WTC11 (cell line): ENCODE measurements around the gene HOXA1. TPM values are rescaled to one million over a fixed set of nuclear protein-coding genes. Genes with fewer than 3 reads are reported as not detected.

Source experiments
- ATAC-seq: fragments of 200-7000 bp; cut with Tn5 transposase; 2 replicates; pipeline ENCODE4 v1.10.0; 2021; ENCODE audit warnings: mild to moderate bottlenecking, moderate library complexity
- CTCF ChIA-PET: fragments of 300-600 bp; sonication (Branson Sonifier 250); formaldehyde crosslinking; loops from one replicate; lab custom pipeline; 2021; ENCODE audit warnings: antibody characterized with exemption; lab: Charles Lee
- POLR2A ChIA-PET: fragments of 350-600 bp; sonication (Branson Sonifier 250); formaldehyde crosslinking; loops from one replicate; lab custom pipeline; 2021; ENCODE audit warnings: antibody characterized with exemption; lab: Charles Lee
- DNase-seq: peaks from one replicate; pipeline ENCODE4 v3.0.0; 2021; ENCODE audit warnings: low spot score
- H3K27ac Mint-ChIP-seq: 2 replicates; pipeline ENCODE4 v1.8.0; 2021; ENCODE audit warnings: mixed read lengths
- H3K27me3 Mint-ChIP-seq: 2 replicates; pipeline ENCODE4 v1.8.0; 2021; ENCODE audit warnings: low read depth, mild to moderate bottlenecking, moderate library complexity, mixed read lengths
- H3K36me3 Mint-ChIP-seq: 2 replicates; pipeline ENCODE4 v1.8.0; 2021; ENCODE audit warnings: mixed read lengths
- H3K4me1 Mint-ChIP-seq: 2 replicates; pipeline ENCODE4 v1.8.0; 2022; ENCODE audit warnings: mixed read lengths
- H3K4me3 Mint-ChIP-seq: 2 replicates; pipeline ENCODE4 v1.8.0; 2021; ENCODE audit warnings: mild to moderate bottlenecking, moderate library complexity, mixed read lengths
- H3K9me3 Mint-ChIP-seq: 2 replicates; pipeline ENCODE4 v1.8.0; 2021; ENCODE audit warnings: mixed read lengths
- ATF1 ChIP-seq: sonication (generic); formaldehyde crosslinking; IDR thresholded peaks from 2 replicates; pipeline ENCODE4 v1.8.1; 2023; ENCODE audit warnings: mild to moderate bottlenecking, moderate library complexity, missing genetic modification reagents
- CDX4 ChIP-seq: fragments of 250-450 bp; sonication (Bioruptor Pico); IDR thresholded peaks from 2 replicates; pipeline ENCODE4 v1.9.0; 2021; ENCODE audit warnings: moderate library complexity, mild to moderate bottlenecking, inconsistent platforms, borderline replicate concordance
- CTCF ChIP-seq: fragments of 200-600 bp; IDR thresholded peaks from 2 replicates; pipeline ENCODE4 v1.8.0; 2022; ENCODE audit warnings: antibody characterized with exemption
- ESRRA ChIP-seq: sonication (generic); formaldehyde crosslinking; IDR thresholded peaks from 2 replicates; pipeline ENCODE4 v1.8.1; 2022; ENCODE audit warnings: mild to moderate bottlenecking, missing genetic modification reagents, borderline replicate concordance
- FOXP1 ChIP-seq: sonication (generic); formaldehyde crosslinking; IDR thresholded peaks from 2 replicates; pipeline ENCODE4 v1.8.0; 2022; ENCODE audit warnings: missing genetic modification reagents, mild to moderate bottlenecking, moderate library complexity, borderline replicate concordance
- IRF1 ChIP-seq: sonication (generic); formaldehyde crosslinking; IDR thresholded peaks from 2 replicates; pipeline ENCODE4 v1.8.0; 2023; ENCODE audit warnings: missing genetic modification reagents
- IRF2 ChIP-seq: sonication (generic); formaldehyde crosslinking; IDR thresholded peaks from 2 replicates; pipeline ENCODE4 v1.8.0; 2022; ENCODE audit warnings: low read depth, missing genetic modification reagents, borderline replicate concordance
- MAX ChIP-seq: sonication (generic); formaldehyde crosslinking; IDR thresholded peaks from 2 replicates; pipeline ENCODE4 v1.8.0; 2022; ENCODE audit warnings: mild to moderate bottlenecking, missing genetic modification reagents
- NR2C2 ChIP-seq: sonication (generic); formaldehyde crosslinking; IDR thresholded peaks from 2 replicates; pipeline ENCODE4 v1.8.0; 2022; ENCODE audit warnings: mild to moderate bottlenecking, missing genetic modification reagents
- OVOL2 ChIP-seq: fragments of 250-450 bp; sonication (Bioruptor Pico); IDR thresholded peaks from 2 replicates; pipeline ENCODE4 v1.9.0; 2021; ENCODE audit warnings: mild to moderate bottlenecking, borderline replicate concordance
- RELA ChIP-seq: sonication (generic); formaldehyde crosslinking; IDR thresholded peaks from 2 replicates; pipeline ENCODE4 v1.8.1; 2022; ENCODE audit warnings: missing genetic modification reagents, mild to moderate bottlenecking, borderline replicate concordance
- STAT6 ChIP-seq: sonication (generic); formaldehyde crosslinking; conservative IDR thresholded peaks from 2 replicates; pipeline ENCODE4 v1.8.1; 2023; ENCODE audit warnings: mild to moderate bottlenecking, low read depth, missing genetic modification reagents, moderate library complexity
- TP53 ChIP-seq: sonication (generic); formaldehyde crosslinking; IDR thresholded peaks from 2 replicates; pipeline ENCODE4 v1.8.1; 2023; ENCODE audit warnings: mild to moderate bottlenecking, missing genetic modification reagents
- ZNF396 ChIP-seq: fragments of 250-450 bp; sonication (Bioruptor Pico); IDR thresholded peaks from 2 replicates; pipeline ENCODE4 v1.8.0; 2021; ENCODE audit warnings: mild to moderate bottlenecking, moderate library complexity, borderline replicate concordance
- ZNF425 ChIP-seq: fragments of 250-450 bp; sonication (Bioruptor Pico); conservative IDR thresholded peaks from 2 replicates; pipeline ENCODE4 v1.9.0; 2021; ENCODE audit warnings: mild to moderate bottlenecking
- ZNF532 ChIP-seq: fragments of 250-450 bp; sonication (Bioruptor Pico); IDR thresholded peaks from 2 replicates; pipeline ENCODE4 v1.9.0; 2021; ENCODE audit warnings: mild to moderate bottlenecking, borderline replicate concordance
- total RNA-seq: library from RNA; stranded (reverse); gene quantifications from 3 replicates; pipeline ENCODE4 v1.2.3, GENCODE V29; 2021

The HOXA1 gene
- total RNA-seq, 1 experiment from 2014 or later: not detected

- TF ChIP-seq STAT6 (CRISPR knock-in tag): no peak
- TF ChIP-seq OVOL2 (CRISPR knock-in tag): no peak
- TF ChIP-seq ZNF396 (CRISPR knock-in tag): no peak
Measured at GRCh38 chr7:27116031-27116961, 20.5 kb upstream of the HOXA1 start (continued).

GRCh38 chr7:27115221-27116026 is 19.6 kb upstream of the HOXA1 start:
- peaks cover 18% of the 10 kb centered on the region for H3K4me1 Mint-ChIP-seq
- peak overlapping the region; percentile 12; the same call in 1 of the 2 replicates for H3K4me3 Mint-ChIP-seq
- H3K9me3 Mint-ChIP-seq: no peaks in the 10 kb centered on the region
- H3K27ac Mint-ChIP-seq: no peak overlapping the region
- DNase-seq (peak; percentile 46), ATAC-seq (peak; percentile 6)
- no peaks in the 10 kb centered on the region for H3K36me3 Mint-ChIP-seq
- peaks cover 95% of the 10 kb centered on the region for H3K27me3 Mint-ChIP-seq
- POLR2A ChIA-PET: interaction anchor here (1.1 kb wide), 1 partner anchor 15 kb away, joined by 4 read pairs; no protein-coding TSS in a partner anchor
- CTCF ChIA-PET: interaction anchor here (0.7 to 1.5 kb wide), 4 partner anchors 21 to 64 kb away, joined by 3 to 4 read pairs (median 4); partner anchors contain the start of gene HOXA5
- TF ChIP-seq ZNF532 (CRISPR knock-in tag) (no peak), FOXP1 (CRISPR knock-in tag) (no peak), TP53 (no peak), ATF1 (CRISPR knock-in tag) (no peak), IRF1 (CRISPR knock-in tag) (no peak), ZNF425 (CRISPR knock-in tag) (no peak), RELA (CRISPR knock-in tag) (no peak), IRF2 (CRISPR knock-in tag) (no peak), CTCF (no peak), MAX (CRISPR knock-in tag) (no peak), CDX4 (CRISPR knock-in tag) (no peak), NR2C2 (CRISPR knock-in tag) (no peak), ESRRA (CRISPR knock-in tag) (no peak)
